Naive thymus-derived CD8-positive, alpha-beta T cell (primary cell): ENCODE measurements around the gene SEMA3A. TPM values are rescaled to one million over a fixed set of nuclear protein-coding genes. Genes with fewer than 3 reads are reported as not detected.

Source experiments
- ATAC-seq, 2 donors: fragments of 150-1000 bp; cut with Tn5 transposase in 1 of 2; sonication (Bioruptor Pico), chemical (Tn5 transposase) in 1 of 2; 1 replicate in 1 of 2; 2 replicates in 1 of 2; pipeline ENCODE4 v1.10.0; 2021; ENCODE audit warnings: mild to moderate bottlenecking in 2 of 2, moderate library complexity in 2 of 2
- POLR2A ChIA-PET: fragments of 350-600 bp; sonication (Branson Sonifier 250); formaldehyde crosslinking; loops from one replicate; lab custom pipeline; 2021; ENCODE audit warnings: antibody characterized with exemption; lab: Charles Lee
- DNase-seq, 10 donors: peaks; one replicate each; pipeline versions ENCODE4 v3.0.0 to v3.0.0-alpha.2; 2020 to 2022
- H3K27ac Mint-ChIP-seq, 10 donors: one replicate each; pipeline ENCODE4 v1.8.0; 2020 to 2022; ENCODE audit warnings: mild to moderate bottlenecking in 10 of 10, mixed read lengths in 10 of 10, moderate library complexity in 4 of 10, inconsistent platforms in 1 of 10
- H3K27me3 Mint-ChIP-seq, 5 donors: one replicate each; pipeline ENCODE4 v1.8.0; 2021 to 2022; ENCODE audit warnings: mixed read lengths in 5 of 5
- H3K36me3 Mint-ChIP-seq, 3 donors: one replicate each; pipeline ENCODE4 v1.8.0; 2020 to 2022; ENCODE audit warnings: mixed read lengths in 3 of 3, mild to moderate bottlenecking in 2 of 3, inconsistent platforms in 1 of 3
- H3K4me1 Mint-ChIP-seq, 4 donors: one replicate each; pipeline ENCODE4 v1.8.0; 2021 to 2022; ENCODE audit warnings: mixed read lengths in 4 of 4
- H3K4me3 Mint-ChIP-seq, 10 donors: one replicate each; pipeline ENCODE4 v1.8.0; 2020 to 2022; ENCODE audit warnings: mild to moderate bottlenecking in 10 of 10, mixed read lengths in 10 of 10, moderate library complexity in 6 of 10, inconsistent platforms in 1 of 10
- H3K9me3 Mint-ChIP-seq, 9 donors: one replicate each; pipeline ENCODE4 v1.8.0; 2020 to 2022; ENCODE audit warnings: mixed read lengths in 9 of 9, mild to moderate bottlenecking in 3 of 9, inconsistent platforms in 1 of 9, moderate library complexity in 1 of 9
- polyA plus RNA-seq, 3 donors: library from polyadenylated mRNA; unstranded; fragments of 300-500 nt; fragmentation: Illumina TruSeq; gene quantifications; one replicate each; pipeline ENCODE4 v1.2.3, GENCODE V29; 2021
- total RNA-seq, 8 experiments: library from RNA in 2 of 8; stranded (reverse) in 2 of 8; gene quantifications; one replicate each; pipeline ENCODE4 v1.2.3 and lab custom pipeline; 2021 to 2026

Gene SEMA3A
- total and polyA plus RNA-seq, 5 experiments from 2014 or later = 0.10 to 2.7 (median 0.28) TPM

DNA sequence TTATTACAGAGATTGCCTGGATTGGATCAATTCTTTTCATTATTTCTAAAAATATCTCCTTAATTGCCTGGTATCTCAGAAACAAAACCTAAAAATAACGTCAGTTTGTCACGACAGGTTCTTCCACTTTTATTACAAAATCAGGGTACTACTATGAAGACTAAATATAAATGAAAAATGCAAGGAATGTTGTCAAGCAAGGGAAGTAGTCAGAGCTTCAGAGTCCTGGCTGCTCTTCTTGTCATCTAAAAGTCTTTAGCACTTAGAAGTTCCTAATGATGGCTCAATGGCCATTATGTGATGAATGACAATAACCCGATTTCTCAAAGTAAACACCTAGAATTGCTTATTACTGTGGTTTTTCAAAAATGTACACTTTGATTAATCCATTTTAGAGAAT lies 192.2 kb downstream of the SEMA3A start:
- Mint-ChIP-seq H3K4me1 (no peaks in the 10 kb centered on the region), H3K36me3 (peaks cover 0 to 3% (median 0%) of the 10 kb centered on the region in 3 donors), H3K27ac (no peak overlapping the region), H3K4me3 (no peak overlapping the region), H3K9me3 (no peaks in the 10 kb centered on the region), H3K27me3 (no peaks in the 10 kb centered on the region)
- ATAC-seq = no peak
- POLR2A ChIA-PET = no interaction called here
- DNase-seq = no peak

DNA sequence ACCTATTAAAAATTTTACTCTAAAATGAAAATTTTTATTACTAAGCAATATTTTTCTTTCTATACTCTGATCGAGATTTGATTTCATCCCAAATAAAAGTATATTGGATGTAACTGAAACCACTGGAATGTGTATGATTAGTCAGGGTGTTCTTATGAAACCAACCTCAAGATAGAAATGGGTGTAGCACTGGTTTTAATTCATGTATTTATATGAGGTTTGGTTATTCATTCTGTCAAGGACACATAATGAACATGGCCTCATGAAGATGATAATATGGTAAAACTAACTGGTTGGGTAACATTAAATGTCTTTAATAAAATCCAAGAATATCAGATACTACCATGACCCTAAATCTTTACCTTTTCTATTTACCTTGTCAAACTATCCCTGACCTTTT lies 197.7 kb downstream of the SEMA3A start:
- no peak for DNase-seq
- H3K9me3 Mint-ChIP-seq = peaks cover 0 to 3% (median 0%) of the 10 kb centered on the region in 9 donors
- no peaks in the 10 kb centered on the region for H3K27me3 Mint-ChIP-seq
- POLR2A ChIA-PET = no interaction called here
- H3K36me3 Mint-ChIP-seq = no peaks in the 10 kb centered on the region
- H3K4me1 Mint-ChIP-seq = no peaks in the 10 kb centered on the region
- no peak overlapping the region for H3K4me3 Mint-ChIP-seq
- H3K27ac Mint-ChIP-seq = no peak overlapping the region
- ATAC-seq = no peak

DNA sequence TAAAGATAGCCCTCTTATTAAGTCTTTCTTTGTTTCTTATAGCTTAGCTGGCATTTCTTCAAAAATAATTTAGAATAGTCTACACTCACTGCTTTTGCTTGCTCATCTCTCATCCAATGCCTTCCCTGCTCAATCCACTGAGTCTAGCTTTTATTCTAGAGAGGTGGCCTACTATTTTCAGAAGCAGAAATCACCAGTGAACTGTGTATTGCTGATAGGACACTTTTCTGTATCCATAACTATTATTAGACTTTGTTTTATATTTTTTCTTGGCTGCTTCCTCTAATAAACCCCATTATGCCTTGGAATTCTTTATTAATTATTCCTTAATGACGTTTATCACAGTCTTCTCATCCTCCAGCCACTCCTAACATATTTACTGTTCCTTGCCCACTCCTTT lies 206.8 kb downstream of the SEMA3A start:
- Mint-ChIP-seq H3K4me3 (no peak overlapping the region), H3K9me3 (peaks cover 0 to 5% (median 0%) of the 10 kb centered on the region in 9 donors), H3K27me3 (no peaks in the 10 kb centered on the region), H3K36me3 (no peaks in the 10 kb centered on the region), H3K4me1 (peaks cover 0 to 6% (median 3%) of the 10 kb centered on the region in 4 donors), H3K27ac (no peak overlapping the region)
- ATAC-seq = no peak
- POLR2A ChIA-PET = no interaction called here
- no peak for DNase-seq

DNA sequence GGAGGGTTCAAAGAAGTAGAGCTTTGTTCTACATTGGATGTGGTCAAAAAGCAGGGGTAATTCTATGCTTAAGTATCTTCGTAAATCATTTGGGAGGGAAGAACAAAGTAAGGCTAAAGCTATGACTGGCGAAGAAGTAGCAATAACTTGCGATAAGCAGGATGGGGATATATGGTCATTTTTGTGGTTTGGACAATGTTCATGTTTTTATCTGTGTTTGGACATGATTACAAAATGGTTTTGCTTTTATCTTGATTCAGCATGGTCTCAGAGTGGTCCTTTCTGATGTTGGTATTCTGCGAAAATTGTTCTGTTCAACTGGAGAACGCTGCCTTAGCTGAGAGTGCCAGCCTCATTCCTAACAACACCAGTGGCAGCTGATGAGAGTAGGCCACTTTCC lies 208.8 kb downstream of the SEMA3A start:
- no peak for DNase-seq
- H3K36me3 Mint-ChIP-seq = no peaks in the 10 kb centered on the region
- peak overlapping the region in 1 of 10 donors; percentile 26 for H3K27ac Mint-ChIP-seq
- peaks cover 0 to 5% (median 0%) of the 10 kb centered on the region in 9 donors for H3K9me3 Mint-ChIP-seq
- peaks cover 0 to 6% (median 3%) of the 10 kb centered on the region in 4 donors for H3K4me1 Mint-ChIP-seq
- no peak for ATAC-seq
- POLR2A ChIA-PET = no interaction called here
- no peaks in the 10 kb centered on the region for H3K27me3 Mint-ChIP-seq
- no peak overlapping the region for H3K4me3 Mint-ChIP-seq

DNA sequence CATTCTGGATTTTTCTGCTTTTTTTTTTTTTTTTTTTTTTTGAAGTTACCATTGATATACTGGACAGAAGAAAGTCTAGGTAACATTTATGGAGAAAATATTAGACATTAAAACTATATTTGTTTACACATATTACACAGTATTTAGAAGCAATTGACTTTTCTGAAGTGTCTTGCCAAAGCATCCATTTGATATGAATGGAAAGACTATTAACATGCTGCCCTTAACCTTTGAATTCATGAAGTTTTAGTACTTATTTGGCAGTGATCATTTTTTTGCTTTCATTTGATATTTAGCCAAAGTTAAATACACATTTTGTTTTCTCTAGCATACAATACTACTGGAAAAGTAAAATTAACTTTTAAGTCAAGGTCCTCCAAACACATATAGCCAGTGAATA lies 210.0 kb downstream of the SEMA3A start:
- no peak for DNase-seq
- Mint-ChIP-seq H3K9me3 (peaks cover 0 to 5% (median 0%) of the 10 kb centered on the region in 9 donors), H3K4me3 (no peak overlapping the region), H3K27ac (no peak overlapping the region), H3K27me3 (no peaks in the 10 kb centered on the region), H3K36me3 (no peaks in the 10 kb centered on the region), H3K4me1 (peaks cover 0 to 6% (median 3%) of the 10 kb centered on the region in 4 donors)
- POLR2A ChIA-PET = no interaction called here
- no peak for ATAC-seq

DNA sequence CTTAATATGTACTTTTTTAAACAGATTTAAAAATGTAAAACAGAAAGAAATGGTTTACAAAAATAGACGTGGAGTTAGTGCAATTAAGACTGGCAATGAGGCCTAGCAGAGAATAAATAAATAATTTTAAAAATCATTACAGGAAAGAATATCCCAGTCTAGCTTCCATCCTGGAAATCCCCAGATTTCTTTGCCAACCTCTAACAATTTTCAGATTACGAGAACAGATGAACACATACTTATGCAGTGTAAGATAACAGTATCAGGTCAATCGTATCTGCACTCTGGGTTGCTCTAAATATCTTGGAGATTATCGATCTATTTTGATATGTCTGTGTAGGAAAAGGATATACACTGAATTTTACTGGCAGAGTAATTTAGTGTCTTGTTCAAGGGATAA lies 210.5 kb downstream of the SEMA3A start:
- POLR2A ChIA-PET = no interaction called here
- no peaks in the 10 kb centered on the region for H3K27me3 Mint-ChIP-seq
- no peaks in the 10 kb centered on the region for H3K36me3 Mint-ChIP-seq
- H3K9me3 Mint-ChIP-seq = peaks cover 0 to 5% (median 0%) of the 10 kb centered on the region in 9 donors
- no peak for ATAC-seq
- no peak overlapping the region for H3K27ac Mint-ChIP-seq
- H3K4me1 Mint-ChIP-seq = peaks cover 0 to 6% (median 3%) of the 10 kb centered on the region in 4 donors
- no peak overlapping the region for H3K4me3 Mint-ChIP-seq
- no peak for DNase-seq

DNA sequence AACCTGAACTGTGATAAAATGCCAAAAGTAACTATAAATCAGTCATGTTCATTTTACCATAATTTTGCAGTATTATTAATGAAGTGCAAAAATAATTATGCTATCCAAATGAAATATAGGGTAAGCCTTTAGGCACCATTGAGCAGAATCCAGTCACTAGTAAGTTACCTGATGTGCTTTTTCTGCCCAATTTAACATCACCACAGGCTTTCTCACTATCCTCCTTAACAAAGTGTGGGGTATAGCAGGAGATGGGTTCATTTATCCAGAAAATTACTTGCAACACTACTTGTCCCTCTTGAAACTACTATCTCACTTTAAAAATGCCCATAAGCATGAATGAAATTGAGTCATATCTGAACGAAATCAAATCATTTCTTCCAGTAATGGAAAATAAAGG lies 211.0 kb downstream of the SEMA3A start:
- H3K9me3 Mint-ChIP-seq = peaks cover 0 to 5% (median 0%) of the 10 kb centered on the region in 9 donors
- no peaks in the 10 kb centered on the region for H3K27me3 Mint-ChIP-seq
- ATAC-seq (no peak), DNase-seq (no peak)
- H3K27ac Mint-ChIP-seq = no peak overlapping the region
- no peaks in the 10 kb centered on the region for H3K36me3 Mint-ChIP-seq
- no peak overlapping the region for H3K4me3 Mint-ChIP-seq
- POLR2A ChIA-PET = no interaction called here
- H3K4me1 Mint-ChIP-seq = peaks cover 0 to 6% (median 3%) of the 10 kb centered on the region in 4 donors

DNA sequence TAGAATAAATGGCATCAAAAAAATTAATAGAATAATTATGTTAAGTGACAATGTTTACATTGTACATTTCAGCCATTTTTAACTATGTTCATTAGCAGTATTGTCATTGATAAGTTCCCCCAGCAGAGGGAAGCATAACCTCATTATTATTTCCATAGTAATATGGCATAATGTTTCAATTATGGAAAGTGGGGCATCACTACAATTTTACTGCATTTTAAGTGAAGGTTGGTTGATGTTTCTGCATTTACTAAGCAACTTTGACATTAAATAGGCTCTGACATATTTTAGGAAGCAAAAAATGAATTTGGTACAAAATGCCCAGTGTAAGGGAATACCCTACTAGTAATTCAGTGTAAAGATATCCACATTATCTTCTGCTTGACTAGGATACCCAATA lies 218.3 kb downstream of the SEMA3A start:
- Mint-ChIP-seq H3K27me3 (no peaks in the 10 kb centered on the region), H3K27ac (no peak overlapping the region), H3K4me3 (no peak overlapping the region), H3K4me1 (peaks cover 0 to 6% (median under 1%) of the 10 kb centered on the region in 4 donors), H3K9me3 (no peaks in the 10 kb centered on the region), H3K36me3 (no peaks in the 10 kb centered on the region)
- DNase-seq (peak in 5 of 10 donors; percentile 3 to 60 (median 60)), ATAC-seq (peak; percentile 52 to 69)
- POLR2A ChIA-PET = no interaction called here

DNA sequence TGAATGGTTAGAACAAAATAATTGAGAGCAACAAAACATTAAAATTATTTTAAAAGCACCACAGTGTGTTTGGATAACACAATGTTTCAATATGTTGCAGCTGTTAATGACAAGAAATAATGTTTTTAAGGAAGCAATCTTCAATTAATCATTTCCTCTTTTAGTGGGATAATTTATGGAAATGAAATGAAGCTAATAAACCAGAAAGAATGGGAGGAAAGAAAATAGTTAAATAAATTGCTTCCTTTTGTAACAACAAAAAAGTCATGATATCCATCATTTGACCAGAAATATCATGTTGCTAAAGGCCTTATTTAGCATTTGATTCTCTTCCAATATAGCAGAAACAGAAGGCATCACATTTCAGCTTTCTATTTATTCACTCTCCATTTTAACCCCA lies 224.5 kb downstream of the SEMA3A start:
- H3K9me3 Mint-ChIP-seq = no peaks in the 10 kb centered on the region
- no peaks in the 10 kb centered on the region for H3K4me1 Mint-ChIP-seq
- H3K4me3 Mint-ChIP-seq = no peak overlapping the region
- no peak for ATAC-seq
- no peaks in the 10 kb centered on the region for H3K36me3 Mint-ChIP-seq
- POLR2A ChIA-PET = no interaction called here
- H3K27ac Mint-ChIP-seq = no peak overlapping the region
- H3K27me3 Mint-ChIP-seq = no peaks in the 10 kb centered on the region
- DNase-seq = no peak

DNA sequence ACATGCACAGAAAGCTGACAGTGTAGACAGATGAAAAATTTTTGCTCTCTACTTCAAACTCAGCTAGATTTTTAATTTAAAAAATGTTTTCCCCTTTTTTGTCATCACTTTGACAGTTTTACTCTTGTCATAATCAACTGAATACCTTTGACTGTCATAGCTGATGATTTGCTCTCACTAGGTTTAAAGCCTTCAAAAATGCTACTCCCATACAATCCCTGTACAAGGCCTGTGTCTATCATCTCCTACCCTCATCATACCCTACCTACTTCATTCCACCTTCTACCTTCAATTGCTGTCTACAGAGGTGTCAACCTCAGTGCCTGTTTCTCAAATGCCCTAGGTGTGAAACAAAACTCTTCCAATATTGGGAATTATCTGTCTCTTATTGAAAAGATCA lies 230.3 kb downstream of the SEMA3A start:
- H3K9me3 Mint-ChIP-seq = no peaks in the 10 kb centered on the region
- ATAC-seq = no peak
- no peak for DNase-seq
- H3K4me3 Mint-ChIP-seq = no peak overlapping the region
- peaks cover 0 to 2% (median 0%) of the 10 kb centered on the region in 3 donors for H3K36me3 Mint-ChIP-seq
- H3K27me3 Mint-ChIP-seq = no peaks in the 10 kb centered on the region
- peak overlapping the region in 1 of 10 donors; percentile 15 for H3K27ac Mint-ChIP-seq
- H3K4me1 Mint-ChIP-seq = no peaks in the 10 kb centered on the region
- POLR2A ChIA-PET = no interaction called here

DNA sequence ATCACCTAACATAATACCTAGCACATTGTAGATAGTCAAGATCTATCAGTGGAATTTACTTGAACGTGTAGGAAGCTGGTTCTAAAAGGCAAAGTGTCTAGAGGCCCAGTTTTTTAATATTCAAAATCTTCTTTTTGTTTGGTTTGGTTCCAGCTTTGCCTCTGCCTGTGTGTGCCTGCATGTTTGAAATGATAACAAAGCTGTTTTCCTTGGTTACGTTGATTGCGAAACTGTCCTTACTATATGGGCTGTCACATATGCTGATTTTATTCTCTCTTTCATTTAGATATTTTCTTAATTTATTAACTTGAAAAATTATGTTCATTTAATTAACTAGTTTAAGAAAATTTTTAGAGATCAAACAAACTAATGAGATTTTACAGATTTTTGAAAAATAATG lies 237.3 kb downstream of the SEMA3A start:
- H3K27ac Mint-ChIP-seq = no peak overlapping the region
- DNase-seq (no peak), ATAC-seq (no peak)
- H3K4me3 Mint-ChIP-seq = no peak overlapping the region
- H3K27me3 Mint-ChIP-seq = peaks cover 0 to 4% (median 0%) of the 10 kb centered on the region in 5 donors
- no peaks in the 10 kb centered on the region for H3K9me3 Mint-ChIP-seq
- POLR2A ChIA-PET = no interaction called here
- H3K4me1 Mint-ChIP-seq = no peaks in the 10 kb centered on the region
- H3K36me3 Mint-ChIP-seq = peaks cover 0 to 2% (median 0%) of the 10 kb centered on the region in 3 donors

DNA sequence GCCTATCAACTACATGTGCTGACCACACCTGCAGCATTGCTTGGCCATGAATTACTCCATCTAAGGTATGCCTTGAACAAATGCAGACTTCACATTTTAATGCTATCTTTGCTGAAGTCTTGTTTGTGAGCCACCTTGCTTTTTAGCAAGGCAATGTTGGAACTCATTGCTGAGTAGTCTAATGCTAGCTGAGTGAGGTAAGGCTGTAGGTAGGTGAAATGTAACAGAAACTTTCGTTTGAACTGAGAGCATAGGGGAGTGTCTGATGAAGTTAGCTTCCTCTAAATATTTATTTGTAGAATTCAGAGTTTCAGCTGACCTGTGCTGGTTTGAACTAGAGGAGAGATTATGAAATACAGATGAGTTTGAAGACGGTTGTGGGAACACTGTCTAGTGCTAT lies 238.5 kb downstream of the SEMA3A start:
- no peak overlapping the region for H3K27ac Mint-ChIP-seq

DNA sequence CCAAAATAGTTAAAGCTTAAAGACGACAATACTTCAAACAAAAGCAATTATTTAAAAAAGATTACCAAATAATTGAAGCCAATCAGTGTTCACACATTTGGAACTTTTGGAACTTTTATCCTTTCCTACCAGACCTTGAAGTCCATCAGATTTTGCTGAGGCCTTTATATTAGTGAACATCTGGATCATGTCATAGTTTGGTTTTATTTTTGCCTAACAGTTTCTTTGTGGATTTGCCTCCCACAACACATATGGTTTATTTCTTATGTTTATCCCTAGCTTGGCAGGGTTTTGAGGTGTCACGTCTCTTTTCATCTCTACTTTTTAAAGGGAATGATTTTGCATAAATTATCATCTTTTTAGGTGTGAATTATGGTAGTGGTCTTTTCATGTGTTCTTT lies 242.4 kb downstream of the SEMA3A start:
- Mint-ChIP-seq H3K27me3 (peaks cover 0 to 4% (median 0%) of the 10 kb centered on the region in 5 donors), H3K36me3 (no peaks in the 10 kb centered on the region), H3K4me3 (no peak overlapping the region), H3K9me3 (no peaks in the 10 kb centered on the region), H3K27ac (no peak overlapping the region), H3K4me1 (no peaks in the 10 kb centered on the region)
- DNase-seq = no peak
- ATAC-seq = no peak
- POLR2A ChIA-PET = no interaction called here

More for the DNA sequence above, 238.5 kb downstream of the SEMA3A start:
- Mint-ChIP-seq H3K36me3 (no peaks in the 10 kb centered on the region), H3K4me3 (no peak overlapping the region), H3K4me1 (no peaks in the 10 kb centered on the region), H3K27me3 (peaks cover 0 to 4% (median 0%) of the 10 kb centered on the region in 5 donors), H3K9me3 (no peaks in the 10 kb centered on the region)
- POLR2A ChIA-PET = no interaction called here
- ATAC-seq = peak in 1 of 2 donors; percentile 30
- DNase-seq = no peak

DNA sequence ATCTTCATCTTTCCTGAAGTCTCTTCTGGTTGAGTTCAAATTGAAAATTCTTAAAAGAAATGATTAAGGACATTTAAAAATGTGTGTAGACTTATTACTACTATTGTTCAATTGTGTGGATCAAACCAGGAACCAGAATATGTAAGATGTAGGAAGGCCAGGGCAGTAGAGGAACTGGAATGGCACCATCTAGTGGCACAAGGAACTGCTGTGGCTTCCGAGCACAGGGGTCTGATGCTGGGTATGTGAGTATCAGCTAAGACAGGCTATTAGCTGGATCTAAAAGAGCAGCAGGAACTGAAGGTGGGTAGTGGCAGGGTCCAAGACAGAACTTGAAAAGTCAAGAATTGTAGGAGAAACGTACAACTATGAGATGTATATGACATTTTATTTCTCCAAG lies 247.3 kb downstream of the SEMA3A start:
- DNase-seq = no peak
- H3K36me3 Mint-ChIP-seq = no peaks in the 10 kb centered on the region
- H3K27me3 Mint-ChIP-seq = peaks cover 0 to 2% (median 0%) of the 10 kb centered on the region in 5 donors
- H3K9me3 Mint-ChIP-seq = no peaks in the 10 kb centered on the region
- peak in 1 of 2 donors; percentile 57 for ATAC-seq
- POLR2A ChIA-PET = no interaction called here
- no peaks in the 10 kb centered on the region for H3K4me1 Mint-ChIP-seq
- no peak overlapping the region for H3K4me3 Mint-ChIP-seq
- H3K27ac Mint-ChIP-seq = no peak overlapping the region
